D341Med (cell line): ENCODE data around the gene JPH3.

Source experiments
- DNase-seq: peaks from one replicate; pipeline ENCODE4 v3.0.0; 2012; ENCODE audit warnings: low spot score

The JPH3 gene

DNA sequence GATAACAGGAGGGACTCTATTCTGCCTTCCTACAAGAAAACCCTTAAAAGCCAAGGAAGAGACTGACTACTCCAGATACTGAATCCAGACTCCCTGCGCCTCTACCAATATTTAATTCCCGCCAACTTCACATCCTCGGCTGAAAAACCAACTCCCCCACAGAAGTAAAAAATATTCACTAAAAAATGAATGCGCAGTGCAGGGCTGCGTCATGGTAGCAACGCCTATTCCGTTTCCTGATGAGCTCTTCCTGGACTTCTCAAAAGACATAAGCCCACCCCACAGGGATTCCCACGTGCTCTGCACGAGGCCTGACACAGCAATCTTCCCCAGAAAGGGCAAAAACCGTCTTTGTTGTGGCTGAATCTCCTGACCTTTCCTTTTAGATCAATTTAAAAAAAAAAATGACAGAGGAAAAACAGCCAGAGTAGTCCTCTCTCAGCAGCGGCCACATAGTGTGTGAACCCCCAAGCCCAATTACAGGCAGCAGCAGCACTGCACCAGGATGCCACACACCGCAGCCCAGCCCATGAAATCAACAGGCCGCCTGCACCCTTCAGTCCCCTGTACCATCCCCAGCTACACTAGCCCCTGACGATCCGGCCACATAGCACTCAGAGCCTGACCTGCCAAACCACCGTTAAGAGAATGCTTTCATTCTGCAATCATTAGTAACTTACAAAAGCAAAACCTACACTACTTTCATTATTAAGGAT is 139.6 kb downstream of the JPH3 start:
- no peak for DNase-seq

DNA sequence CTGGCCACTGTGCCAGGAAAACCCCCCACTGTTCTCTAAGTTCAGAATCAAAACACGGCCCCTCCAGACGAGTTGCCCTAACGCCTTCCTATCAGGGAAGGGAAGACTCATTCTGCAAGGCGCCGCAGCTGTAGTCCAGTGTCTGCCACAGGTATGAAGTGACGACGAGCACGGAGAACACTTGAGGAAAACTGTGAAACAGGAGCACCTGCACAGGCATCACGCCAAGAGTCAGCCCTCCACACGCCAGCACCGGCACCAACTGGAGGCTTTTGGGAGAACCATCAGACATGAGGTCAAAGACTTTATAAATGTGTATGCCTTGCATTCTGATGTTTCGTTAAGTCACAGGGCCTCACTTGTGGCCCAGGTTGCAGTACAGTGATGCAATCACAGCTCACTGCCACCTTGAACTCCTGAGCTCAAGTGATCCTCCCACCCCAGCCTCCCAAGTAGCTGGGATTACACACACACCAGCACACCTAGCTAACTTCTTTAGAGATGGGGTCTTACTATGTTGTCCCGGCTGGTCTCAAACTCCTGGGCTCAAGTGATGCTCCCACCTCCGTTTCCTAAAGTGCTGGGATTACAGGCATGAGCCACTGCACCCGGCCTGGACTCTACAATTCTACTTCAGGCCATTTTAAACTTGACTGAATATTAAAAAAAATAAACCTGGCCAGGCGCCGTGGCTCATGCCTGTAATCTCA is 140.6 kb downstream of the JPH3 start:
- DNase-seq = no peak

DNA sequence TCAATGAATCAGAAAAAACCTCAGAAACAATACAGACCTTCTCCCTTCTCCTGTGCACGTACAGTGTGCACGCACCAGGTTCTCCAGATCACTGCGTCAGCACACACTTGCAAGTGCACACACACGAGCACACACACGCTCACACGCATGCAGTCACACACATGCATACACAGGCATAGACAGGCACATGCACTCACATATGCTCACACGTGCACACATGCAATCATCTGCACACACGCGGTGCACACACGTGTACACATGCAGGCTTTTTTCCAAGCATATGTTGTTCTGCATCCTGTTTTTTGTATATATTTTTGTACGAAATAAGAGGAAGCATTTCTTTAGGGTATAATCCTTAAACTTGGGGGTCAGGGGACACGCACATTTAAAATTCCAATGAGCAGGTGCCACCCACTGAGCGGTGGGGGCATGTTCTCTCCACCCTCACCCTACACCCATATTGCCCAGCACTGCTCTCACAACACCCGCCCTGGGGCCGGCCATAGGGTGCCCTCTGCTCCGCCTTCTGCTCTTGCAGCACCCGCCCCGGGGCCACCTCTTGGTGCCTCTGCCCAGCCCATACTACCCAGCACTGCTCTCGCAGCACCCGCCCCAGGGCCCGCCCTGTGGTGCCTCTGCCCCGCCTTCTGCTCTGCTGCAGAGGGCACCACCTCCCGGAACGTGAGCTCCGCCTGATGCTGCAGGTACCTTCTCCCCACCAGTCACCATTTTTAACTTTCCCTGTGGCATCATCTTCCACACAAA is 142.6 kb downstream of the JPH3 start:
- peak; percentile 51 for DNase-seq

DNA sequence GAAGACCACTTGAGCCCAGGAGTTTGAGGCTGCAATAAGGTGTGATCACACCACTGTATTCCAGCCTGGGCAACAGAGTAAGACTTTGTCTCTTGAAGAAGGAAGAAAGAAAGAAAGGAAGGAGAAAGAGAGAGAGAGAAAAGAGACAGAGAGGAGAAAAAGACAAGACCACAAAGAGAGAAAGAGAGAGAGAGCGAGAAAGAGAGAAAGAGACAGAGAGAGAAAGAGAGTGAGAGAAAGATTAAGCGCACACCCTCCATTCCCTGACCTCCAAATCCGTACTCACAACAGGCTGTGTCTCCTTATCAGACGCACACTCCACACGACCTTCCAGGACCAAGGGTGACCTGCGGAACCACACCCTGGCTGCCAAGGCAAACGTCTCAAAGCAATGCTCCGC is 143.9 kb downstream of the JPH3 start:
- no peak for DNase-seq
